Activated T-helper 17 cell treated with anti-CD3 and anti-CD28 coated beads, Interleukin-2, amount 50 U/mL, for 72 hours (primary cell): ENCODE results near the gene USP49. TPM values are rescaled to one million over a fixed set of nuclear protein-coding genes. Genes with fewer than 3 reads are reported as not detected.
"Not testable (repeated sequence)": the region's sequence is repeated elsewhere in the genome, so short reads cannot be mapped to it uniquely, and the experiment has no call there.

Experiments
- ATAC-seq: fragments of 150-1000 bp; cut with Tn5 transposase; replicated peaks from 2 replicates; pipeline ENCODE4 v1.10.0; 2021; ENCODE audit warnings: mild to moderate bottlenecking, moderate library complexity
- H3K27ac Mint-ChIP-seq: one replicate; pipeline ENCODE4 v1.8.0; 2022; ENCODE audit warnings: mixed read lengths
- H3K27me3 Mint-ChIP-seq: one replicate; pipeline ENCODE4 v1.8.0; 2022; ENCODE audit warnings: mixed read lengths
- H3K36me3 Mint-ChIP-seq: one replicate; pipeline ENCODE4 v1.8.0; 2022; ENCODE audit warnings: low read depth, mild to moderate bottlenecking, mixed read lengths
- H3K4me1 Mint-ChIP-seq: one replicate; pipeline ENCODE4 v1.8.0; 2022; ENCODE audit warnings: mixed read lengths
- H3K4me3 Mint-ChIP-seq: one replicate; pipeline ENCODE4 v1.8.0; 2022; ENCODE audit warnings: mild to moderate bottlenecking, mixed read lengths
- H3K9me3 Mint-ChIP-seq: one replicate; pipeline ENCODE4 v1.8.0; 2022; ENCODE audit warnings: mixed read lengths
- total RNA-seq, 2 donors: library from RNA; stranded (reverse); gene quantifications; one replicate each; pipeline ENCODE4 v1.2.3, GENCODE V29; 2022

USP49 gene
- total RNA-seq, 2 donors from 2014 or later, result 8.0 to 12.0 TPM

DNA sequence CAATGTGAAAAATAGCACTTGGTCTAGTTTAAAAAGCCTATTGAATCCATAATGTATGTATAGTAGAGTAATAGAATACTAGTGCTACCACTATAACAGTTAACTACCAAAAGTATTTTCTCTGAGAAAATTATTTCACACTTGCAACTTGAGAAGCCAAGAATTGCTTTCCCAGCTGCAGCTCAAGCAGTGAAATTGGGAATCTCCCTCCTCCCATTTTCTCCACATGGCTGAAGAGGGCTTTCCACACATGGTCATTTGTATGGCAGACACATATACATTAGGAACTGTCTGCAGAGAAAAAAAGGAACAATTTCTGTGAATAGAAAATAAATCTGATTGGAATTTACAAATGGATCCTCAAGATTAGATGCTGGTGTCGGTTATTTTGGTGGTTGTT lies 73.2 kb downstream of the USP49 start:
- no peak for ATAC-seq
- no peak overlapping the region for H3K4me3 Mint-ChIP-seq
- H3K27me3 Mint-ChIP-seq, result no peaks in the 10 kb centered on the region
- H3K9me3 Mint-ChIP-seq, result no peaks in the 10 kb centered on the region
- H3K27ac Mint-ChIP-seq, result no peak overlapping the region
- no peaks in the 10 kb centered on the region for H3K36me3 Mint-ChIP-seq
- H3K4me1 Mint-ChIP-seq, result no peaks in the 10 kb centered on the region

DNA sequence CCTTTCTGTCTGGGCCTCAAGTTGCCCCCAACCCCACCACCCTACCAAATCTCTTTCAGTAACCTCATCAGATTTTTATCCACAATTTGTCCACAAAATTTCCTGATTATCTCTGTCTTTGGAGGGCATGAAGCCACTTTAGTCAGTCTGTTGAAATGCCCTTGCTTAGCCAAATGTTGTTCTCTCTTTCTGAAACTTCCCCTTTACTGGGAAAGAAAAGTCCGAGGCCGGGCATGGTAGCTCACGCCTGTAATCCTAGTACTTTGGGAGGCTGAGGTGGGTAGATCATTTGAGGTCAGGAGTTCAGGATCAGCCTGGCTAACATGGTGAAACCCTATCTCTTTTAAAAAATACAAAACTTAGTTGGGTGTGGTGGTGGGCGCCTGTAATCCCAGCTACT lies 73.9 kb downstream of the USP49 start:
- no peak overlapping the region for H3K27ac Mint-ChIP-seq
- no peak for ATAC-seq
- no peaks in the 10 kb centered on the region for H3K4me1 Mint-ChIP-seq
- H3K27me3 Mint-ChIP-seq, result no peaks in the 10 kb centered on the region
- H3K36me3 Mint-ChIP-seq, result no peaks in the 10 kb centered on the region
- no peak overlapping the region for H3K4me3 Mint-ChIP-seq
- H3K9me3 Mint-ChIP-seq, result no peaks in the 10 kb centered on the region

DNA sequence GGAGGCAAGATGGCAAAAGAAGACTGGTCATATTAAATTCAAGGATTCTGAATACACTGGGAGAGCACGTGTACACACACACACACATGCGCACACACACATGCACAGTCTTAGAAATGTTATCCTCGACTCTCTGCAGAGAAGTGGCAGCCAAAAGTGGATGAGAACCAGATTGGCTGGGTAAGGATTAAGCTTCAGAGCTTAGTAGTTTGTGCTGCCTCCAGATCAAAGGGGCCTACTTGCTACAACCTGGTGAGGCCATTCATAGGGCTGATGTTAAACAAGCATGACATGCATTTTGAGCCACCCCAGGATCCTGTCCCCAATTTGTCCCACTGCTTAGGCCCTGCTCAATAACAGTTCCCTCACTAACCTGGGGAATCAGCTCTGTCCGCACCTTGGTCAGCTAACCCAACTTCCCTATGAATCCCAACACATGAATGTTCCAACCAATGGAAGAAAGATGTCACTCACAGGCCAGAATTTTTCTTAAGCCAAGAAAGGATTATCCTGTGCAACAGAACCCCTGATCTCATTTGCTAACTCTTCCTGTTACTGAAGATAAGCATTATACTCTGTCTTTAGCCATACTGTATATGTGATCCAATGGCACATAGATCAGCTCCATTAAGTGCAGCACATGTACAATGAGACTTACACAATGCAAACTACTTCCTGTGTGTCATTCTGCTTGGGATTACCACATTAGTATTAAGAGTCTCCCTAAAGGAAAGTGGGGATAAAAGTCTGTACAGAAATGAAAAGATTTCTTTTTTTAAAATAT lies 76.7 kb downstream of the USP49 start:
- ATAC-seq, result no peak
- Mint-ChIP-seq H3K27me3 (no peaks in the 10 kb centered on the region), H3K27ac (no peak overlapping the region), H3K36me3 (no peaks in the 10 kb centered on the region), H3K4me3 (no peak overlapping the region), H3K4me1 (no peaks in the 10 kb centered on the region), H3K9me3 (no peaks in the 10 kb centered on the region)

DNA sequence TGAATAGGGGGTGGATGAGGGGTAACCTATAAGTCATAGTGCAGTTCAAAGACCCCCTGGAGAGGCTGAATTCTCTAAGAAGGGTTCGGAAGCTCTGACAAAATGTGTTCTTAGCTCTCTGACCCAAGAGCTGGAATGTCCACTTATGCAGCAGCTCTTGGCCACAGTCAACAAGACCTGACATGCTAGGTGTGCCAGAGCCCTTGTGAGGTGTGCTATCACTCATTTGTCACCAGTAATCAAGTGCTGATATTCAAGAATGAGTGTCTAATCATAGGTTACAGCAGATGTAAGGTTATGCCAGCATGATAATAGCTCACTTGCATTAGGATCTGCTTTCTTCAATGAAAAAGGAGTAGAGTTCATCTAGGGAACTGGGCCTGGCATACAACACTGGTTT lies 79.6 kb downstream of the USP49 start:
- H3K4me3 Mint-ChIP-seq, result no peak overlapping the region
- no peaks in the 10 kb centered on the region for H3K36me3 Mint-ChIP-seq
- H3K4me1 Mint-ChIP-seq, result no peaks in the 10 kb centered on the region
- H3K27ac Mint-ChIP-seq, result no peak overlapping the region
- no peaks in the 10 kb centered on the region for H3K9me3 Mint-ChIP-seq
- no peaks in the 10 kb centered on the region for H3K27me3 Mint-ChIP-seq
- no peak for ATAC-seq

DNA sequence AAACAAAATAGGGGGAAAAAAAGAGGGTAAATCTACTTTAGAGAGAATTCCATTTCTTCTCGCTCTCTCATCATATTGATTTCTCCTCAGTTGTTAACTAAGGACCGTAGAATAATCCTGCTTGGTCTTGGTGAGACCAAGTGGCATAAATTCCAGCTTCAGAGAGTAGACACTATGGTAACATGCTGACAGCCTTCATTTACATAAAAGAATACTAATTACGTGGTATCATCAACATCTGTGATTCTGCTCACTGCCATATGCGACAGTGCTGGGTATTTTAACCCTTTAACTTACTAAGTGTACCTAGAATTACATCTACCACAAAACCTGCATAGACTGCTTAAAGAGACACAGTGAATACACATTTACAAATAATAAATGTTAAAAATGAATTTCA lies 80.5 kb downstream of the USP49 start:
- H3K4me3 Mint-ChIP-seq, result no peak overlapping the region
- H3K4me1 Mint-ChIP-seq, result no peaks in the 10 kb centered on the region
- H3K27me3 Mint-ChIP-seq, result no peaks in the 10 kb centered on the region
- H3K9me3 Mint-ChIP-seq, result no peaks in the 10 kb centered on the region
- no peaks in the 10 kb centered on the region for H3K36me3 Mint-ChIP-seq
- no peak for ATAC-seq
- no peak overlapping the region for H3K27ac Mint-ChIP-seq

DNA sequence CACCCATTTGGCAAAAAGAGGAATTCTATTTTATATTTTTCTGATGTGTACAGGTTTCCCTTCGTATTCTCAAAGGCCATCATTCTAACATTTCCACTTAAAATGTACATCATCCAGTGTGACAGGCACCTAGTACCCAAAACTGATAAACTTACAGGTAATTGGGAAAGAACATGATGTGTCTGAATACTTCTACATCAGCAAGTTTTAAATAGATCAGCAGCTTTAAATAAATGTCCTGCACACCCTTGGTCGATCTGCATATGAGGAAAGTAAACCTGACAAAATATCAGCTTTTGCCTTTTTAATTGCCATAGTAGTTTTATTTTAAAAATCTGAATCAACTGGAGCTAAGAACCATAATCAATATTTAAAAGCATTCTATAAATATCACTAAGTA lies 81.2 kb downstream of the USP49 start:
- no peaks in the 10 kb centered on the region for H3K27me3 Mint-ChIP-seq
- H3K4me1 Mint-ChIP-seq, result no peaks in the 10 kb centered on the region
- H3K27ac Mint-ChIP-seq, result no peak overlapping the region
- no peak overlapping the region for H3K4me3 Mint-ChIP-seq
- H3K36me3 Mint-ChIP-seq, result no peaks in the 10 kb centered on the region
- no peaks in the 10 kb centered on the region for H3K9me3 Mint-ChIP-seq
- ATAC-seq, result no peak

DNA sequence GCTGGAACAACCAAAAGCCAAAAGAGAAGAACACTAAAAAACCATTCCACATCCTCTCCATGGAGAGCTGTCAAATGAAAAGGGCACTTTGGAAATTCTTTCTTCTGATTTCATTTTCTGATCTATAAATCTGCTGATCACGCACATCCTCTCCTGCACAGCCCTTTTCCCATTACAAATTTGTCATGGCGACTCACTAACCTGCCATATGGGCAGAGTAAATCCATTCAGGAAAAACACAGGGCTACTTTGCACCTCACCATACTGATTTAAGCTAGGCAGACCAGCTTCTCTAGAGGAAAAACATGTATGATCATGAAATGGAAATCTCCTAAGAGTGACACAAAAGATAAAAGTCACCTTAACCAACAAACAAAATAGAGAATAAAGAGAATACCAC lies 81.7 kb downstream of the USP49 start:
- H3K9me3 Mint-ChIP-seq, result no peaks in the 10 kb centered on the region
- no peak overlapping the region for H3K27ac Mint-ChIP-seq
- no peaks in the 10 kb centered on the region for H3K36me3 Mint-ChIP-seq
- no peaks in the 10 kb centered on the region for H3K4me1 Mint-ChIP-seq
- no peaks in the 10 kb centered on the region for H3K27me3 Mint-ChIP-seq
- no peak for ATAC-seq
- H3K4me3 Mint-ChIP-seq, result no peak overlapping the region

DNA sequence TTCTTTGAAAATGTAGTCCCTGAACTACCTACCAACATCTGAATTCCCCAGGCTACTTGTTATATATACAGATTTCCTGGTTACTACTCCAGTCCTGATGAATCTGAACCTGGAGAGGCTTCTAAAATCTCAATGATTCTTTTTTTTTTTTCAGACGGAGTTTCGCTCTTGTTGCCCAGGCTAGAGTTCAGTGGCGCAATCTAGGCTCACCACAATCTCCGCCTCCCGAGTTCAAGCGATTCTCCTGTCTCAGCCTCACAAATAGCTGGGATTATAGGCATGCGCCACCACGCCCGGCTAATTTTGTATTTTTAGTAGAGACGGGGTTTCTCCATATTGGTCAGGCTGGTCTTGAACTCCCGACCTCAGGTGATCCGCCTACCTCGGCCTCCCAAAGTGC lies 83.2 kb downstream of the USP49 start:
- not testable (repeated sequence) for H3K4me3 Mint-ChIP-seq, H3K9me3 Mint-ChIP-seq, H3K4me1 Mint-ChIP-seq, H3K27me3 Mint-ChIP-seq, H3K27ac Mint-ChIP-seq, ATAC-seq, H3K36me3 Mint-ChIP-seq

DNA sequence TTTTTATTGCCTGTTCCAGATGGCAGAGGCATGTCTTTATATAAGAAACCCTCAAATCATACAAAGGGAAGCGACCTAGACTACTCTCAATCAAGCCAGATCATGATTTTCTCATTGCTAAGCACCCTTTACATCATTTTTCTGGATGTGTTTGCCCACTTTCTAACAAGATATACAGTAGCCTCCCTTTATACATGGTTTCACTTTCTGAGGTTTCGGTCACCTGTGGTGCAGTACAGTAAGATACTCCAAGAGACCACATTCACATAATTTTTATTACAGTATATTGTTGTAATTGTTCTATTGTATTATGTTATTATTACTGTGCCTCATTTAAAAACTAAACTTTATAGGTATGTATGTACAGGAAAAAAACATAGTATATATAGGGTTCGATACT lies 84.1 kb downstream of the USP49 start:
- ATAC-seq, result no peak
- H3K4me1 Mint-ChIP-seq, result no peaks in the 10 kb centered on the region
- no peak overlapping the region for H3K4me3 Mint-ChIP-seq
- H3K9me3 Mint-ChIP-seq, result no peaks in the 10 kb centered on the region
- H3K36me3 Mint-ChIP-seq, result no peaks in the 10 kb centered on the region
- no peaks in the 10 kb centered on the region for H3K27me3 Mint-ChIP-seq
- no peak overlapping the region for H3K27ac Mint-ChIP-seq

DNA sequence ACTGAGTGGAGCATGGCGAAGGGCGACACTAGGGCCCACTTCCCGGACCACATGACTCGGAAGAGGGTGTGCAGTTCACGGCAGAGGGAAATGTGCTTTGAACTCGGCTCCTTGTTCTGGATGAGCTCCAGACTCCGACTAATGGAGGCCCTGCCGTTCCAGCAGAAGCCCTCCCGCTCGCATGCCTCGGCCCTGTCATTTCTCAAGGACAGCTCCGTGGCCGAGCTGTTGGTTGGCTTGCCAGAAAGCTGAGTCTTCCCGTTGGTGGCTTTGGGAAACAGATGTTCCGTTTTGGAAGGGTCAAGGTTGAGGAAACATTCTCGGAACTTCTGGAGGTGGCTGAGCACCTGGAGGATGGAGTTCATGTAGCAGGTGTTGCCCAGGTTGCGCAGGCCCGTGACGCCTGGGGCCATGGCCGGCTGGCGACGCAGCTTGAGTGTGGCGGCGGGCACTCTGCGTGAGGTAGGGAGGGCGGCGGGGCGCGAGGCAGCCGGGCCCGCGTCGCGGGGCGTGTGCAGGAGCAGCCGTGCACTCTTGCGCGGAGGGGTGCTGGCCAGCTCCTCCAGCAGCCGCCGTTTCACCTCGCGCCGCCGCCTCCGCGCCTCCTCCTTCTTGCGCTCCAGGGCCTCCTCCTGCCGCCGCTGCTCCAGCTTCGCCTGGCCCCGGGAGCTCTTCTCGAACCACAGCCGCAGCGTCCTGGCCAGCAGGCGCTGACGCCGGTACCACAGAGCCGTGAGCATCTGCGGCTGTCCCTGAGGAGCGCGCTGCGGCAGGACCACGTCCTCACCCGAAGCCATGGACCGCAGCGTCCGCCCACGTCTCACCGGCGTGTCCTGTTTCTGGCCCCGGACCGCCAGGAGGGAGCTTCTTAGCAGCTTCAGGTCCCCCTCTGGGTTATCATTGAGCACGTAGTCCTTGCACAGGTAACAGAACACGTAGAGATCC lies 89.1 kb downstream of the USP49 start:
- H3K36me3 Mint-ChIP-seq, result no peaks in the 10 kb centered on the region
- no peaks in the 10 kb centered on the region for H3K9me3 Mint-ChIP-seq
- no peaks in the 10 kb centered on the region for H3K27me3 Mint-ChIP-seq
- ATAC-seq, result no peak
- no peak overlapping the region for H3K27ac Mint-ChIP-seq
- H3K4me3 Mint-ChIP-seq, result no peak overlapping the region
- no peaks in the 10 kb centered on the region for H3K4me1 Mint-ChIP-seq

DNA sequence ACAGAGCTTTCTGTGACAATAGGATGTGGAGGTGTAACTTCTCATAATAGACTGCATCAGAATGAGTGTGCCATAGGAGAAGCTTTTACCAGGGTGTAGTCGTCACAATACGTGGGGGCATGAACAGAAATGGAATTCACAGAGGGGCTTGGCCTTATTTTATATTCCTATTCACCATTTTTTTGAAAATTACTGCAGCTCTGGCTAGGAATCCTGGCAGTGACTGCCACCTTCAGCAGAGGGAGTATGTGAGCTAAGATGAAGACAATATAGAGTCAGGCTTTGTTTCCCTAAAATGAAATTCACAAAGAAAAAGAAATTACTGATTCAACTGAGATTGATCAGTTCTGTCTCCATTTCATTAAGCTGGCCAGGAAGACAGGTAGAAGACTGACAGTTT lies 93.8 kb downstream of the USP49 start:
- Mint-ChIP-seq H3K27ac (no peak overlapping the region), H3K27me3 (no peaks in the 10 kb centered on the region), H3K4me3 (no peak overlapping the region), H3K36me3 (peaks cover 15% of the 10 kb centered on the region), H3K4me1 (no peaks in the 10 kb centered on the region), H3K9me3 (no peaks in the 10 kb centered on the region)
- ATAC-seq, result no peak

DNA sequence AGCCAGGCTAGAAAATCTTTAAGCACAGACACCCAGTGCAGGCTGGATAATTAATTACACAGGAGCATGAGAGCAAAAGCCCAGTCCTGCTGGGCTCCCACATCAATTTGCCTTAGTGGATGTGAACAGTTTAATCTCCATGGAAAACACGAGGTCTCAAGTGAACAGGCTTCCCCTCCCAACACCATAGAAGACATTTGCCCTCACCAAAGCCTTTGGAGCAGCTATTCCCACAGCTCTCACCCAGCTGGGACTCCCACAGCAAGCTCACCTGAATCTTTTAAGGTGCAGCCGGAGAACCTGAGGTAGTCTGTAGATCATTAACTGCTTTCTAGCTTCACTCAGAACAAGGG lies 95.6 kb downstream of the USP49 start:
- Mint-ChIP-seq H3K9me3 (no peaks in the 10 kb centered on the region), H3K4me1 (no peaks in the 10 kb centered on the region), H3K27ac (no peak overlapping the region), H3K27me3 (no peaks in the 10 kb centered on the region), H3K4me3 (no peak overlapping the region), H3K36me3 (peaks cover 22% of the 10 kb centered on the region)
- no peak for ATAC-seq

DNA sequence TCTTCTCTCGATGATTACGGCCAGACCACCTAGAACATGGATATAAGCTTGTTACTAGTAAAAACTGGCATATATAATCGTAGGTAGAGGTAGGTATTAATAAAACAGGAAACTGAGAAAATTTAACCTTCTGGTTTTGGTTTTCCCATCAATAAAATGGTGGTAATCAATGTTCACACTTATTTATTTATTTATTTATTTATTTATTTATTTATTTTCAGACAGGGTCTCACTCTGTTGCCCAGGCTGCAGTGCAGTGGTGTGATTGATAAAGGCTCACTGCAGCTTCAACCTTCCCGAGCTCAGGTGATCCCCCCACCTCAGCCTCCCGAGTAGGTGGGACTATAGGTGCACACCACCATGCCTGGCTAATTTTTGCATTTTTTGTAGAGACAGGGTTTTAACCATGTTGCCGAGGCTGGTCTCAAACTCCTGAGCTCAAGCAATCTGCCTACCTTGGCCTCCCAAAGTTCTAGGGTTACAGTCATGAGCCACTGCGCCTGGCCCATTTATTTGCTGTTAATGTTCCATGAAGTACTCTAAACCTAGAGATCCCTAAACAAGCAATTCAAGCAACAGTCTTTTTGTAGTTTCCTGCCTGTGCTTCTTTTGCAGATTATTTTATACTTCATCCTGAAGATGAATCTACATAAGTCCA lies 96.1 kb downstream of the USP49 start:
- Mint-ChIP-seq H3K4me1 (no peaks in the 10 kb centered on the region), H3K27me3 (no peaks in the 10 kb centered on the region)
- ATAC-seq, result no peak

DNA sequence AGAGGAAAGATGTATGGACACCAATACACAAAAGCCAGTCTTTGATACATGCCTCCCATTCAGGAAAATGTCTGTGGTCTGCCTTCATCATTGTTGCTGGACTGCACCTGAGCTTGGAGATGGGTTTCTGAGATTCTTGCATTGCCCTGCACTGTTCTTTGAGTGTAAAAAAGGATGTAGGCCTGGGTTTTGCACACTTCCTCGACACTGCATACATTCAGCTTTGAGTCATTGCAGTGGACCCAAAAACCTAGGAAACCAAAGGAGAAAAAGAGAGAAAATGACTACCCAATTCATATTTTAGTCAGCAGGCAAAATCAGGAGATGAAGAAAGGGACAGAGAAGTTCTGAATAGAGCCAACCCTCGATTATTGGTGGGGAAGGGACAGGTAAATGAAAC lies 98.7 kb downstream of the USP49 start:
- Mint-ChIP-seq H3K4me3 (no peak overlapping the region), H3K27ac (no peak overlapping the region), H3K4me1 (no peaks in the 10 kb centered on the region), H3K9me3 (no peaks in the 10 kb centered on the region), H3K27me3 (no peaks in the 10 kb centered on the region), H3K36me3 (peaks cover 45% of the 10 kb centered on the region)
- no peak for ATAC-seq

More for the DNA sequence above, 96.1 kb downstream of the USP49 start:
- H3K4me3 Mint-ChIP-seq, result no peak overlapping the region
- no peak overlapping the region for H3K27ac Mint-ChIP-seq
- H3K36me3 Mint-ChIP-seq, result peaks cover 22% of the 10 kb centered on the region
- H3K9me3 Mint-ChIP-seq, result no peaks in the 10 kb centered on the region

DNA sequence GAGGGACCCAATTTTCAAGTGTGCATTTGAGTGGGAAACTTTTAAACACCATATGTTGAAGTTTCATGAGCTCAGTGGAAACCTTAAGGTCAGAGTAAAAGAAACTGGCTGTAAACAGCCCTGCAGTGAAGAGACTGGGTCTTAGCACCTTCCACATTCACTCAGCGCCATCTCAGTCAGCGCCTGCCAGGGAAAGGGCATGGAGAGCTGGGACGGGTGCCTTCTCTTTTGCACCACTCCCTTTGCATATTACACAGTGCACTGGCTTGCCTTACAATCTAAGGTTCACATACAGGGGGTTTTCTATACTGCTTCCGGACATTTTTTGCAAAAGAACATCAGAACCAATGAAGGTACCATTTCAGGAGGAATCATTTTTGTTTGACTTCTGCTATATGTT lies 103.2 kb downstream of the USP49 start:
- H3K4me3 Mint-ChIP-seq, result no peak overlapping the region
- H3K4me1 Mint-ChIP-seq, result peaks cover 5% of the 10 kb centered on the region
- no peaks in the 10 kb centered on the region for H3K27me3 Mint-ChIP-seq
- ATAC-seq, result no peak
- no peaks in the 10 kb centered on the region for H3K9me3 Mint-ChIP-seq
- H3K36me3 Mint-ChIP-seq, result peaks cover 72% of the 10 kb centered on the region
- H3K27ac Mint-ChIP-seq, result no peak overlapping the region
